Thoracic aorta (tissue), 2 donors: ENCODE data around the gene CSNK1D. TPM values are rescaled to one million over a fixed set of nuclear protein-coding genes. Genes with fewer than 3 reads are reported as not detected.

Experiments
- ATAC-seq: fragments of 150-250 bp; one replicate; pipeline ENCODE4 v1.8.0; 2017; ENCODE audit warnings: low read depth; ENCODE audit not compliant: insufficient number of reproducible peaks, low FRiP score
- DNase-seq: peaks from one replicate; pipeline ENCODE4 v3.0.0-alpha.2; 2020; ENCODE audit warnings: low spot score
- H3K27ac ChIP-seq, 2 donors: fragments of 200-600 bp; sonication (generic); 1 replicate in 1 of 2; 2 replicates in 1 of 2; pipeline ENCODE4 v1.5.1; 2016; ENCODE audit warnings: mild to moderate bottlenecking in 2 of 2, moderate library complexity in 2 of 2
- H3K27me3 ChIP-seq: fragments of 200-600 bp; sonication (generic); replicated peaks from 2 replicates; pipeline ENCODE4 v1.6.0; 2016; ENCODE audit warnings: mild to moderate bottlenecking; ENCODE audit not compliant: insufficient read depth
- H3K36me3 ChIP-seq: fragments of 200-600 bp; sonication (generic); one replicate; pipeline ENCODE4 v1.5.1; 2016
- H3K4me1 ChIP-seq, 2 donors: fragments of 200-600 bp; sonication (generic); 1 replicate in 1 of 2; 2 replicates in 1 of 2; pipeline versions ENCODE4 v1.5.1 to v1.6.0; 2016; ENCODE audit warnings: low read depth in 2 of 2, mild to moderate bottlenecking in 1 of 2; ENCODE audit not compliant: control insufficient read depth in 1 of 2
- H3K4me3 ChIP-seq: fragments of 200-600 bp; sonication (generic); 2 replicates; pipeline ENCODE4 v1.5.1; 2016; ENCODE audit warnings: mild to moderate bottlenecking
- H3K9me3 ChIP-seq: fragments of 200-600 bp; sonication (generic); 2 replicates; pipeline ENCODE4 v1.5.1; 2016
- total RNA-seq, 2 donors: library from RNA; depleted of rRNA; stranded (reverse); fragments of >200 nt; gene quantifications; one replicate each; pipeline versions ENCODE4 v1.1.0 to v1.2.3, GENCODE V29; 2016
- TF ChIP-seq, protein P1 (sequence below): fragments of 200-600 bp; sonication (generic); IDR thresholded peaks from one replicate; pipeline ENCODE4 v1.5.1; 2019; ENCODE audit warnings: antibody characterized with exemption

CSNK1D gene
- total RNA-seq, 2 donors from 2014 or later: 69.5 to 71.9 TPM

DNA sequence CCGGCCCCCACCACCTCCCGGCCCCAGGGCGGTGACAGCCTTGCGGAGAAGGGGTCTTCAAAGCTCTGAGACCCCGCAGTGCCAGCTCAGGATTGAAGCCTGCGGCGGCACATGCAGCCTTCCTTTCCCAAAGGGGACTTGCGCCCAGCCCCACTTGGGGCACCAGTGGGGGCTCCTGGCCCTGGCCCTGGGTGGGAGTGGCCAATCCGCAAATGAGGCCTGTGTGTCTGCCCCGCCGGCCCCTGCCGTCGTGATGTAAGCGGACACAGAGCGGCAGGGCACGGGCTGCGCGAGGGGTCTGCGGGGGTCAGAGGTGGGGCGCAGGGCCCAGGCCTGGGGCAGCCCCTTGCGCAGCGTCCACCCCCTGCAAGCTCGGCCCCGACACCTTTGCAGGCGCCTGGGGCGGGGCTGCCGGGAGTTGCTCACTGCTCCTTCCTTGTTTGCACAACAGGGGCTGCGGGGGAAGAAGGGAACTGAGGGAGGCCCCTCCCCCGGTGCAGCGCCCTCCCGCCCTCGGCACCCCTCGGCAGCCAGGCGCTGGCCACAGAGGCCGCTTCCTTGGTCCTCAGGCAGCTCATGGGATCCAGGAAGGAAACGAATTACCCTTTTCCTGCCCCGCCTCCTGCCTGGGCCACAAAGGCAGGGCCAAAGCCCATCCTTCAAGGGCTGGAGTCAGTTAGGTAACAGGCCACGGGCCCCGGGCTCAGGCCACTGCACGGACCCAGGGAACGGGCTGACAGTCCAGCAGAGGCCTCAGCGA is 41.8 kb downstream of the CSNK1D start:
- ATAC-seq (no peak), DNase-seq (no peak)
- Histone ChIP-seq H3K36me3 (no peaks in the 10 kb centered on the region), H3K27ac (peak overlapping the region; percentile 83 to 86), H3K27me3 (no peaks in the 10 kb centered on the region), H3K4me1 (peaks cover 27 to 51% of the 10 kb centered on the region in 2 donors), H3K4me3 (peak overlapping the region; percentile 91), H3K9me3 (no peaks in the 10 kb centered on the region)
- TF ChIP-seq, protein P1, sequence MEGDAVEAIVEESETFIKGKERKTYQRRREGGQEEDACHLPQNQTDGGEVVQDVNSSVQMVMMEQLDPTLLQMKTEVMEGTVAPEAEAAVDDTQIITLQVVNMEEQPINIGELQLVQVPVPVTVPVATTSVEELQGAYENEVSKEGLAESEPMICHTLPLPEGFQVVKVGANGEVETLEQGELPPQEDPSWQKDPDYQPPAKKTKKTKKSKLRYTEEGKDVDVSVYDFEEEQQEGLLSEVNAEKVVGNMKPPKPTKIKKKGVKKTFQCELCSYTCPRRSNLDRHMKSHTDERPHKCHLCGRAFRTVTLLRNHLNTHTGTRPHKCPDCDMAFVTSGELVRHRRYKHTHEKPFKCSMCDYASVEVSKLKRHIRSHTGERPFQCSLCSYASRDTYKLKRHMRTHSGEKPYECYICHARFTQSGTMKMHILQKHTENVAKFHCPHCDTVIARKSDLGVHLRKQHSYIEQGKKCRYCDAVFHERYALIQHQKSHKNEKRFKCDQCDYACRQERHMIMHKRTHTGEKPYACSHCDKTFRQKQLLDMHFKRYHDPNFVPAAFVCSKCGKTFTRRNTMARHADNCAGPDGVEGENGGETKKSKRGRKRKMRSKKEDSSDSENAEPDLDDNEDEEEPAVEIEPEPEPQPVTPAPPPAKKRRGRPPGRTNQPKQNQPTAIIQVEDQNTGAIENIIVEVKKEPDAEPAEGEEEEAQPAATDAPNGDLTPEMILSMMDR: no peak

DNA sequence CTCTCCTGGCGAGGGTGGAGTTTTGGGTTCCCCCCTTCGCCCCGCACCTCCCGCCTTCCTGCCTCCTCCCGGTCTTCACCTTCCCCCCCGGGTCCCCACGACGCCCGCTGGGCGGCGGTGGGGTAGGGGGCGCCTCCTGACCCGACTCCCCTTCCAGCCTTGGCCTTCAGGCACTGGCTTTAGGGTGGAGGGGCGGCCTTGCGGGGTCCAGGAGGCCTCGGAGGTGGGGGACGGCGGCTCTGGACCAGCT is 42.3 kb downstream of the CSNK1D start:
- ATAC-seq: no peak
- no peak for DNase-seq
- H3K4me3 ChIP-seq: peak overlapping the region; percentile 91
- no peaks in the 10 kb centered on the region for H3K9me3 ChIP-seq
- no peaks in the 10 kb centered on the region for H3K36me3 ChIP-seq
- peak overlapping the region; percentile 83 to 86 for H3K27ac ChIP-seq
- peaks cover 23 to 46% of the 10 kb centered on the region in 2 donors for H3K4me1 ChIP-seq
- TF ChIP-seq, protein P1: no peak
- H3K27me3 ChIP-seq: no peaks in the 10 kb centered on the region

DNA sequence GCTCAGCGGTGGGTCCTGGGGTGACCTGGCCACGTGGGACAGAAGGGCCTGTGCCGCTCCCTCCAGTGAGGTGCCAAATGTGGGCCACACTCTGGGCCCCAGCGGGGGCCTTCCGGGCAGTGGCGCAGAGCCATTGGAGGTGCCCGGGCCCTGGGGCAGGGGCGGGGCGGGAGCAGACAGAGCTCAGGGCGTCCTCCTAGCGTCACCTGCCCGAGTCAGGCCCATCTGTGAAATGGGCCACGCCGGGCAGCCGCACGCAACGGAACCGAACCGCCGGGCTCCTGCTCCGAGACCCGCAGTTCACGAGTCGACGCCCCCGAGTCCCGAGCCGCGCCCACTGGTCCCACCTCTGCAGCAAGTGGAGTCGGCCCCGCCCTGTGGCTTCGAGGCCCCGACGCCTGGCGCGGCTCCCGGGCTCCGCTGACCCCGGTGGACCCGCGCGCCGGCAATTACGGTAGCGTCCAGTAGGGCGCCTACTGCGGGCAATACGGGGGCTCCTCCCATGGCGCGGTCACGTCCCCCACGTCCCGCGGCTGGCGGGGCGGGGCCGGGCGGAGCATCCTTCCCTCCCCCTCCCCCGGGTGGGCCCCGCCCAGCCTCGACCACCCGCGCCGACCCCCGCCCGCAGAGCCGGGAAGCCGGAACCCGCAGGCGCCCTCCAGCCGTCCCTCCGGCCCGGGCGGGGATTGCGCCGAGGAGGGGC is 42.7 kb downstream of the CSNK1D start:
- peaks cover 18 to 41% of the 10 kb centered on the region in 2 donors for H3K4me1 ChIP-seq
- TF ChIP-seq, protein P1: peak; percentile 76
- no peak for DNase-seq

DNA sequence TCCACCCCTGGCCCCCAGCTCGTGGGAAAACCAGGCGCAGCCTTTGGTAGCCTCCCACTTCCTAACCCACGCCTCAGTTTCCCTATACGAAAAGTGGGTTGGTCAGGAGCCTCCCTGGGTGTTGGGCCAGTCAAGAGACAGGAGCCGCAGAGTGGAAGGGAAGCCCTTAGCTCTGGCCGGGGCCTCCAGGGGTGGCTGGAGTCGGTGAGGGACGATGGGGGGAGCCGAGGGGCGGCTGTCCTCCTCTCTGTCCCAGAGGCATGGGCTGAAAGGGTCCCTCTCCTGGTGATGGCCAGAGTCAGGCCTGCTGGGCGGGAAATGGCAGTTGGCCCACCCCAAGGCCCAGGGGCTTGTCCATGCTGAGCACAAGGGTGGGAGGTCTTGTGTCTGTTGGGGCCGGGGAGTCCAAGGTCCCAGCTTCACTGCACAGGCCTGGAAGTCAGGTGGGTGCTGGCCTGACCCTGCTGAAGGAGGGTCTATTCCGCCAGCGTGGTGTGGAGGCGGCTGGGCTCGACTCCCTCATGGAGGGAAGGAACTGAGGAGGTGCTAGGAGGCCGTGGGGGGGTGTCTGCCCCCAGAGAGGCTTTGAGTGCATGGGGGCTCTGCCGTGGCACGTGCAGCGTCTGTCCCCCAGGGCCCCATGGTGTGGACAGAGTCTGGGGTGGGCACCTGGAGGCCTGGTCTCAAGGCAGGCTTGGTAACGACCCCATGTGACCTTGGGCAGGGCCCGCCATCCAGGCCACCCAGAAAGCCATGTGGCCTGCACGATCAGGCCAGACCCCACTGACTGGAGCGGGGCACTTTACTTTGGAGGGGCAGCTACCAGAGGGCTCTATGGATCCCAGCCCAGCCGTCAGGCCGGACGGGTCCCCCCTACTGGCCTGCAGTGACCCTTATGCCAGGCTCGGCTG is 43.5 kb downstream of the CSNK1D start:
- Histone ChIP-seq H3K36me3 (no peaks in the 10 kb centered on the region), H3K4me1 (peaks cover 17 to 40% of the 10 kb centered on the region in 2 donors), H3K27ac (peak overlapping the region; percentile 32 to 86), H3K4me3 (peak overlapping the region; percentile 91), H3K27me3 (no peaks in the 10 kb centered on the region), H3K9me3 (no peaks in the 10 kb centered on the region)
- TF ChIP-seq, protein P1: no peak
- DNase-seq: no peak
- ATAC-seq: no peak

More for the DNA sequence above, 42.7 kb downstream of the CSNK1D start:
- H3K36me3 ChIP-seq: no peaks in the 10 kb centered on the region
- H3K27ac ChIP-seq: peak overlapping the region; percentile 83 to 86
- no peaks in the 10 kb centered on the region for H3K27me3 ChIP-seq
- ATAC-seq: peak; percentile 30
- no peaks in the 10 kb centered on the region for H3K9me3 ChIP-seq
- H3K4me3 ChIP-seq: peak overlapping the region; percentile 91
